WI38 (cell line): Measurements from ENCODE around the gene ELOVL6.
A peak's percentile ranks its signal among the peaks of the same experiment; 100 is the strongest.
"Not testable (repeated sequence)": the region's sequence is repeated elsewhere in the genome, so short reads cannot be mapped to it uniquely, and the experiment has no call there.

Experiments
- H3K4me3 ChIP-seq: 2 replicates; pipeline ENCODE4 v1.5.1; 2011; ENCODE audit warnings: low read depth, mild to moderate bottlenecking, control low read depth, low read length
- CTCF ChIP-seq: IDR thresholded peaks from 2 replicates; pipeline ENCODE4 v1.5.1; 2012; ENCODE audit warnings: low read depth, mild to moderate bottlenecking, control low read depth, low read length

ELOVL6 gene

GRCh38 chr4:110196871-110197528 lies 1.4 kb downstream of the ELOVL6 start:
- no peak for TF ChIP-seq CTCF
- H3K4me3 ChIP-seq = peak overlapping the region; percentile 68

GRCh38 chr4:110196206-110196870 lies 2.1 kb downstream of the ELOVL6 start:
- H3K4me3 ChIP-seq = peak overlapping the region; percentile 68
- no peak for TF ChIP-seq CTCF

- H3K4me3 ChIP-seq = peak overlapping the region; percentile 68
- TF ChIP-seq CTCF = no peak
Observed at GRCh38 chr4:110195561-110196205, 2.7 kb downstream of the ELOVL6 start.

- no peak overlapping the region for H3K4me3 ChIP-seq
- TF ChIP-seq CTCF = no peak
Observed at GRCh38 chr4:110193822-110194761, 4.3 kb downstream of the ELOVL6 start.

GRCh38 chr4:110193287-110193686 lies 5.1 kb downstream of the ELOVL6 start:
- H3K4me3 ChIP-seq = not testable (repeated sequence)

- no peak overlapping the region for H3K4me3 ChIP-seq
- TF ChIP-seq CTCF = no peak
Observed at GRCh38 chr4:110190249-110190648, 8.2 kb downstream of the ELOVL6 start.

- no peak overlapping the region for H3K4me3 ChIP-seq
- TF ChIP-seq CTCF = no peak
Observed at GRCh38 chr4:110188113-110188512, 10.3 kb downstream of the ELOVL6 start.
